ENCODE results near the gene MSANTD2.
A peak's percentile ranks its signal among the peaks of the same experiment; 100 is the strongest.

MSANTD2 gene

DNA sequence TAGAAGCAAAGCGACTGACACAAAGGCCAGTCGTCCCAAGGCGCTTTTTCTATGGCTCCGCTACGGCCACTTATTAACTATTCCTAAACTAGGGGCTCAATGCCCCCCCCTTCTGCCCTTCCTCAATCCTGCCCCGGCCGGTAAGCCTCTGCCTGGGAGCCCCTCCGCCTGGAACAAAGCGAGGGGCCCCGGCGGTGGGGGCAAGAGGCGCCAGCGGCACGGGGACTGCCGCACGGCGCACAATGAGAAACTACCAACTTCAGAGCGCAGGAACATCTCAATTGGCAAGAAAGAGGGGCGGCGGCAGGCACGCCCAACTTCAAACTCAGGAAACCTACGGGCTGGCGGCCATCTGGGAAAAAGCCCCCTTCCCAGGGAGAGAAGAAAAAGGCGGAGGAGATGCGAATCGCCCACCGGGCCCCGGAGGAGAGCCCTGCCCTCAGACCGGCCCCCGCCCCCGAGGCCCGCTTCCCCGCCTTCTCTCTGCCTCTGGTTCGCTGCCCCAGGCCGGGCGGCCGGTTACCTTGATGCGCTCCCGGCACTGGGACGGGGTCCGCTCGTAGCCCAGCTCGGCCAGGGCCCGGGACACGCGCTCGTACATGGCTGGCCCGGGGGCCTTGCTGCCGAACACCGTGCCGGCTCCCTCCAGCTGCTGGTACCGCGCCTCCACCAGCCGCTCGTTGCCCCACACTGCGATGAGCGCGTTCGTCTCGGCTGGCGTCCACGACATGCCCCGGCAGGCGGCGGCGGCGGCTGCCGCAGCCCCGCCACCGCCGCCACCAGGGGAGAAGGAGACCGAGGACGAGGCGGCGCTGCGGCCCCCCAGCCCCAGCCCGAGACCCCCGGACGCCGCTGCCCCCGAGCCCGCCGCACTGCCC lies 619 bp downstream of the MSANTD2 start:
- H3K36me3 ChIP-seq (ENCODE audit: control insufficient read depth in 2 of 2, insufficient read depth in 2 of 2, low read length in 2 of 2), result no peaks in the 10 kb centered on the region
- no peaks in the 10 kb centered on the region for H3K9me3 ChIP-seq (ENCODE audit: control insufficient read depth in 2 of 2, low read length in 2 of 2)
- H3K27ac ChIP-seq (ENCODE audit: low read length), result peak overlapping the region; percentile 98
- H3K4me3 ChIP-seq (ENCODE audit: low read length in 2 of 2), result peak overlapping the region; percentile 78 to 88
- H3K27me3 ChIP-seq (ENCODE audit: control insufficient read depth in 1 of 2, insufficient read depth in 2 of 2, low read length in 2 of 2), result no peaks in the 10 kb centered on the region
- H3K4me1 ChIP-seq (ENCODE audit: control insufficient read depth, insufficient read depth, low read length), result peaks cover 12% of the 10 kb centered on the region
- peak overlapping the region; percentile 89 to 91 for H3K9ac ChIP-seq (ENCODE audit: low read length in 2 of 2)

DNA sequence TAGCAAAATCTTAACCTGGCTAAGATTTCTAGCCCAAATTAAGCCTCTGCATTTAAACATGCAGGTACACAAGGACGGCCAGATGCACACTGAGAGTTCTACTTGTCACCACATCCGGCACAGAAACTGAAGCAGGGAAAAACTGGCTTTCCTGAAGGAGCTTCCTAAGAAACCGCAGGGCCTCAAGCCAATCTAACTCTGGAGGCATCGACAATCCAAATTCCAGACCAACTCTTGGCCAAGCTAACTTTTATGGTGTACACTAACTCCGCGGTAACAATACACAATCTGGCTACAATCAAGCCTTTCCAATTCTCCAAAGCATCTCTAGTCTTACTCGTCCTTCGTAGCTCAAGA lies 1.2 kb downstream of the MSANTD2 start:
- peak overlapping the region; percentile 98 for H3K27ac ChIP-seq (ENCODE audit: low read length)
- no peaks in the 10 kb centered on the region for H3K36me3 ChIP-seq (ENCODE audit: control insufficient read depth in 2 of 2, insufficient read depth in 2 of 2, low read length in 2 of 2)
- H3K27me3 ChIP-seq (ENCODE audit: control insufficient read depth in 1 of 2, insufficient read depth in 2 of 2, low read length in 2 of 2), result no peaks in the 10 kb centered on the region
- H3K4me1 ChIP-seq (ENCODE audit: control insufficient read depth, insufficient read depth, low read length), result peaks cover 12% of the 10 kb centered on the region
- H3K9me3 ChIP-seq (ENCODE audit: control insufficient read depth in 2 of 2, low read length in 2 of 2), result no peaks in the 10 kb centered on the region
- peak overlapping the region; percentile 76 to 89 for H3K9ac ChIP-seq (ENCODE audit: low read length in 2 of 2)
- peak overlapping the region; percentile 78 to 88 for H3K4me3 ChIP-seq (ENCODE audit: low read length in 2 of 2)

DNA sequence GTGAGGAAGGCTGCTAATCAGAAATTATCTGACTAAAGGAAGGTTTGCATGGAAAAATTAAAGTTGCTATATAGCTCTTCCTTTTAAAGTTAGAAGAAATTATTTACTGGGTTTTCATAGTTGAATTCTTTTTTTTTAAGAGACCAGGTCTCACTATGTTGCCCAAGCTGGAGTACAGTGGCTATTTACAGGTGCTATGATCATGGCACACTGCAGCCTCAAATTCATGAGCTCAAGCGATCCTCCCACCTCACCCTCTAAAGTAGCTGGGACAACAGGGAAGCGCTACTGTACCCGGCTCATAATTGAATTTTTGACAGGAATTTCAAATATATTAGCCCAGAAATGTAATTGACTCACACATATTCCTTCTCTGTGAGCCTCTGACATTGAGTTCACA lies 3.9 kb downstream of the MSANTD2 start:
- H3K4me3 ChIP-seq (ENCODE audit: low read length in 2 of 2), result no peak overlapping the region
- H3K4me1 ChIP-seq (ENCODE audit: control insufficient read depth, insufficient read depth, low read length), result peaks cover 12% of the 10 kb centered on the region
- H3K9me3 ChIP-seq (ENCODE audit: control insufficient read depth in 2 of 2, low read length in 2 of 2), result no peaks in the 10 kb centered on the region
- H3K27ac ChIP-seq (ENCODE audit: low read length), result no peak overlapping the region
- no peaks in the 10 kb centered on the region for H3K36me3 ChIP-seq (ENCODE audit: control insufficient read depth in 2 of 2, insufficient read depth in 2 of 2, low read length in 2 of 2)
- no peaks in the 10 kb centered on the region for H3K27me3 ChIP-seq (ENCODE audit: control insufficient read depth in 1 of 2, insufficient read depth in 2 of 2, low read length in 2 of 2)
- no peak overlapping the region for H3K9ac ChIP-seq (ENCODE audit: low read length in 2 of 2)

DNA sequence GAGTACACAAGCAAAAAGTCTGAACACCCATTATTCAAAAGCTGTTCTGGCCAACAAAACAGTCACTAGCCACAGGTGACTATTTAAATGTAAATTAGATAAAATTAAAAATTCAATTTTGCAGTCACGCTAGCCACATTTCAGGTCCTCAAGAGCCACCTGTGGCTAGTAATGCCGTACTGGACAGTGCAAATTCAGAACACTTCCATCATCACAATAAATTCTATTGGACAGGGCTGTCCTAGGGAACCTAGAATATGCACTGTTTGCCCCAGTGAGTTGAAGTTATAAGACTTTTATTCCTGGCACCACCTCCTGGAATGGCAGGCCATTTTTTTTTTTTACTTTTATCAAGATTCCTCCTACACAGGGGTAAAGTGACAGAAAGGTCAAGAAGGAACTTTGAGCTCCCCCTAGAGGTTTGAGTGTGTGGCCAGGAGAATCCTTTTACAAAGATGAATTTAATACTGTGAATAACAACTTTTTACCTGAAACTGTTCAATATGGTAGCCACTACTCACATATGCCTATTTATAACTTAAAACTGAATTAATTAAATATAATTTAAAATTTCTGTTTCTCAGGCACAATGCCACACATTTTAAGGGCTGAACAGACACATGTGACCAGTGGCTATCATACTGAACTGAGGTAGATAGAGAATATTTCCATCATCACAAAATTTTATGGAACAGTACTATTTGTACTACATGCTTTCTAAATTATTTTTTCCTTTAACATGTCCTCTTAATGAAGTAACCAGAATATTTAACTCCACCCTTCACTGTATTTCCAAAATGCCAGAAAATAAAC lies 6.5 kb downstream of the MSANTD2 start:
- Histone ChIP-seq H3K36me3 (ENCODE audit: control insufficient read depth in 2 of 2, insufficient read depth in 2 of 2, low read length in 2 of 2) (no peaks in the 10 kb centered on the region), H3K27ac (ENCODE audit: low read length) (no peak overlapping the region), H3K9me3 (ENCODE audit: control insufficient read depth in 2 of 2, low read length in 2 of 2) (no peaks in the 10 kb centered on the region), H3K9ac (ENCODE audit: low read length in 2 of 2) (no peak overlapping the region), H3K4me3 (ENCODE audit: low read length in 2 of 2) (no peak overlapping the region), H3K27me3 (ENCODE audit: control insufficient read depth in 1 of 2, insufficient read depth in 2 of 2, low read length in 2 of 2) (no peaks in the 10 kb centered on the region), H3K4me1 (ENCODE audit: control insufficient read depth, insufficient read depth, low read length) (peaks cover 2% of the 10 kb centered on the region)

DNA sequence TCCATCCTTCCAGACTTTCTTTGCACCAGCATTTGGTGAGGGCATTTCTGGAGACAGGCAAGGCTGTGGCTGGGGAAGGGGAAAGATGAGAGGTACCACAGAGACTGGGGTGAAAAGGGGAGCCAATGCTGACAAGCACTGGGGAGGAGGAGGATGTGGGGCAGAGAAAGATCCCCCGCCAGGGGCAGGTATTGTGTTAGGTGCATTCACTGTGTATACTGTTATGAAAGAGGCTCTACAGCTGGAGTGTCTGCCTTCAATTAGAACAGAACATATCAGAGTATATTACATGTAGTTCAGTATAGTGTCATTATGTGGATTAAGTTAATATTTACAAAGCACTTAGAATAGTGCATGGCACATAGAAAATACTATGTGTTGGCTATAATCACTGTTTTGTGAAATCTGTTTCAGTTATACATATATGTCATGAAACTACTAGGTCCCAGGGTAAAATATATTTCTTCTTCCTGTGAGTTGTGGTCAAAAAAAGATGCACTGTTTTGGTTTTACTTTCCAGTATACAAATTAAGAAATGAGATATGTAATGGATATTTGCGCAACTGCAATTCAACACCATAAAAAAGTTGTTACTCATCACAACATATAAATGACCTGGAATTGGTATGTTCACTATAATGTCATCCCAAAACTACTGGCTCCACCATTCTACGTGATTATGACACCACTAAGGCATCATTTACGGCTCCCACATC lies 8.4 kb downstream of the MSANTD2 start:
- H3K9me3 ChIP-seq (ENCODE audit: control insufficient read depth in 2 of 2, low read length in 2 of 2), result no peaks in the 10 kb centered on the region
- H3K4me1 ChIP-seq (ENCODE audit: control insufficient read depth, insufficient read depth, low read length), result no peaks in the 10 kb centered on the region
- H3K4me3 ChIP-seq (ENCODE audit: low read length in 2 of 2), result no peak overlapping the region
- no peaks in the 10 kb centered on the region for H3K27me3 ChIP-seq (ENCODE audit: control insufficient read depth in 1 of 2, insufficient read depth in 2 of 2, low read length in 2 of 2)
- H3K36me3 ChIP-seq (ENCODE audit: control insufficient read depth in 2 of 2, insufficient read depth in 2 of 2, low read length in 2 of 2), result no peaks in the 10 kb centered on the region
- no peak overlapping the region for H3K9ac ChIP-seq (ENCODE audit: low read length in 2 of 2)
- H3K27ac ChIP-seq (ENCODE audit: low read length), result no peak overlapping the region

DNA sequence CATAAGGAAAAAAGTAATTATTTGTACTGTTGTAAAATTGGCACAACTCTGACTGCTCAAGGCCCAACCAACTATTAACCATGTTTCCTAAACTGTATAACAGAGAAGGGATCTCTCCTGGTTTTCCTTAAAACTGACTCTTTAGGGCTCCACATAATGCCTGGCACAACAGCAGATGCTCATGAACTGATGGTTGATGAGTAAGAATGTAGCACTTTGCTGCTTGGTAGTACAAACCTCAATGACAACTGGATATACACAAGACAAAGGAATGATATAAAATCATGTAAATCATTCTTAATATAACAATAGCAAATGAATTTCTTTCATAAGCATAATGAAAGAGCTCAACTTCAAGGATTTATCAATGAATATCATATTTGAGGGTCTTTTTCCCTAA lies 11.7 kb downstream of the MSANTD2 start:
- Histone ChIP-seq H3K27ac (ENCODE audit: low read length) (no peak overlapping the region), H3K27me3 (ENCODE audit: control insufficient read depth in 1 of 2, insufficient read depth in 2 of 2, low read length in 2 of 2) (no peaks in the 10 kb centered on the region), H3K4me3 (ENCODE audit: low read length in 2 of 2) (no peak overlapping the region), H3K9me3 (ENCODE audit: control insufficient read depth in 2 of 2, low read length in 2 of 2) (no peaks in the 10 kb centered on the region), H3K4me1 (ENCODE audit: control insufficient read depth, insufficient read depth, low read length) (no peaks in the 10 kb centered on the region), H3K9ac (ENCODE audit: low read length in 2 of 2) (no peak overlapping the region), H3K36me3 (ENCODE audit: control insufficient read depth in 2 of 2, insufficient read depth in 2 of 2, low read length in 2 of 2) (no peaks in the 10 kb centered on the region)

DNA sequence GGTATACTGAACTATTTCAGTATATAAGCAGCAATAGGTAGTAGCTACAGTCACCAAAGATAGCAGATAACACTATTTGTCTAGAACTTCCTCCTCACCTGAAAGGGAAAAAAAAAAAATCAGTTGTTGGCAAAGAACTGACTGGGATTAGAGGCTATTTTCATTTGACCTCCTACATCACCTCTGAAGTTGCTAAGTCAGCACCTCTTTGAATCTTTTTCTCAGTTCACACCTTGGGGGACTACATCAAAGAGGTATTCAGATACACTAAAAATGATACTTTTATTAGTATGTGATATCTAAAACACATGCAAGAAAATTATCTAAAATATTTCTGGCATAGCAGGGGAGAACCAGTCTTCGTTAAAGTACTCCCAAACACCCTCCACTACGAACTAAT lies 16.2 kb downstream of the MSANTD2 start:
- H3K27ac ChIP-seq (ENCODE audit: low read length), result no peak overlapping the region
- H3K9ac ChIP-seq (ENCODE audit: low read length in 2 of 2), result no peak overlapping the region
- H3K4me1 ChIP-seq (ENCODE audit: control insufficient read depth, insufficient read depth, low read length), result no peaks in the 10 kb centered on the region
- H3K9me3 ChIP-seq (ENCODE audit: control insufficient read depth in 2 of 2, low read length in 2 of 2), result no peaks in the 10 kb centered on the region
- no peaks in the 10 kb centered on the region for H3K36me3 ChIP-seq (ENCODE audit: control insufficient read depth in 2 of 2, insufficient read depth in 2 of 2, low read length in 2 of 2)
- H3K27me3 ChIP-seq (ENCODE audit: control insufficient read depth in 1 of 2, insufficient read depth in 2 of 2, low read length in 2 of 2), result no peaks in the 10 kb centered on the region
- no peak overlapping the region for H3K4me3 ChIP-seq (ENCODE audit: low read length in 2 of 2)

DNA sequence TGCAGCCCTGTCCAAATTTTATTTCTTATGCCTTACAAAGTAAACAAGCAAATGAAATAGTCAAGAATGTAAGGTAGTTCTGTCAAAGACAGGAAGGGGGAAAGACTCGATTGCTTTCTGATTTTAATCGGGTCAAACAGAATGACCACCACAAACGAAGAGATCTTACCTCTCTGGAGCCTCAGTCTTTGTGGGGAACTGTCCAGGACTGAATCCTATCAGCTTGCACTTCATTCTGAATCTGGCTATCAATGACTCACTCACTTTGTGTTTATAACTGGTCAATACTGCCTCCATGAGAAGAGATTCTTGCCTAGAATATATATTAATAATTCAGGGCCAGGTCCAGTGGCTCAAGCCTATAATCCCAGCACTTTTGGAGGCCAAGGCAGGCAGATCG lies 17.2 kb downstream of the MSANTD2 start:
- H3K9me3 ChIP-seq (ENCODE audit: control insufficient read depth in 2 of 2, low read length in 2 of 2), result no peaks in the 10 kb centered on the region
- H3K27ac ChIP-seq (ENCODE audit: low read length), result no peak overlapping the region
- H3K4me1 ChIP-seq (ENCODE audit: control insufficient read depth, insufficient read depth, low read length), result no peaks in the 10 kb centered on the region
- no peaks in the 10 kb centered on the region for H3K27me3 ChIP-seq (ENCODE audit: control insufficient read depth in 1 of 2, insufficient read depth in 2 of 2, low read length in 2 of 2)
- no peak overlapping the region for H3K9ac ChIP-seq (ENCODE audit: low read length in 2 of 2)
- no peaks in the 10 kb centered on the region for H3K36me3 ChIP-seq (ENCODE audit: control insufficient read depth in 2 of 2, insufficient read depth in 2 of 2, low read length in 2 of 2)
- no peak overlapping the region for H3K4me3 ChIP-seq (ENCODE audit: low read length in 2 of 2)

DNA sequence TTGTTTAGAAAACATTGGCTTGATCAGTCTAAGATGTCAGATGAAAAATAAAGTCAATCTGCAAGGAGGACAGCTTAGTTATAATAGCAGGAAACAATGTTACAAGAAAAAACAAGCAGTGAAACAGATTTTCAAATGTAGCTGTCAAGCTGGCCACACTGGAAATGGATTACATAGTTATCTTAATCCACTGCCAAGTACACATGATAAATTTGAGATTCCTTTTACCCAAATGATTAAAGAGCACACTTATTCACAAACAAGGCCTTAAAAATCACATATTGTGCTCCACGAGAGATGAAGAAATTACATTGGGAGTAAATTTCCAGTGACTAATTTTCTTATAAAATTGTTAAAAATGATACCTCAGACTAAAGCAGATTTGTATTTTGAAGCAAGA lies 20.6 kb downstream of the MSANTD2 start:
- no peaks in the 10 kb centered on the region for H3K4me1 ChIP-seq (ENCODE audit: control insufficient read depth, insufficient read depth, low read length)
- H3K9me3 ChIP-seq (ENCODE audit: control insufficient read depth in 2 of 2, low read length in 2 of 2), result no peaks in the 10 kb centered on the region
- H3K4me3 ChIP-seq (ENCODE audit: low read length in 2 of 2), result no peak overlapping the region
- H3K27me3 ChIP-seq (ENCODE audit: control insufficient read depth in 1 of 2, insufficient read depth in 2 of 2, low read length in 2 of 2), result no peaks in the 10 kb centered on the region
- no peak overlapping the region for H3K9ac ChIP-seq (ENCODE audit: low read length in 2 of 2)
- H3K36me3 ChIP-seq (ENCODE audit: control insufficient read depth in 2 of 2, insufficient read depth in 2 of 2, low read length in 2 of 2), result no peaks in the 10 kb centered on the region
- H3K27ac ChIP-seq (ENCODE audit: low read length), result no peak overlapping the region

DNA sequence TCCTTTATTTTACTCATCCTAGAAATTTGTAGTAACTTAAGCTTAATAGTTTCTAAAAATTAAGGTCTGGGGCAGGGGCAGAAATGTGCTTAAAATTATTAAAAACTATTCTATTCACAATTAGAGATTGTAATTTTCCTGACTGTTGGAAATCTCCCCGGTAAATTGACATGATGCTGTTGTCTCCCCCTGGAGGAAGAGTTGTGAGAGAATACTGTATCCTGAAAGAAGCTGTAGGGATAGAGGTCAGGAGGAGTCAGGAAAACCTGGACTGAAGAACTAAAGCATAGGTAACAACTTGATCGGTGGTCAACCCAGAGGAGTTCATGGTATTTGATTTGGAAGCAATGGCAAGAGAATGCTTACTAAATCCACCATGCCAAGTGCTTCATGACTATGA lies 21.9 kb downstream of the MSANTD2 start:
- no peaks in the 10 kb centered on the region for H3K9me3 ChIP-seq (ENCODE audit: control insufficient read depth in 2 of 2, low read length in 2 of 2)
- H3K27ac ChIP-seq (ENCODE audit: low read length), result no peak overlapping the region
- H3K4me1 ChIP-seq (ENCODE audit: control insufficient read depth, insufficient read depth, low read length), result no peaks in the 10 kb centered on the region
- H3K27me3 ChIP-seq (ENCODE audit: control insufficient read depth in 1 of 2, insufficient read depth in 2 of 2, low read length in 2 of 2), result no peaks in the 10 kb centered on the region
- no peak overlapping the region for H3K9ac ChIP-seq (ENCODE audit: low read length in 2 of 2)
- H3K36me3 ChIP-seq (ENCODE audit: control insufficient read depth in 2 of 2, insufficient read depth in 2 of 2, low read length in 2 of 2), result no peaks in the 10 kb centered on the region
- H3K4me3 ChIP-seq (ENCODE audit: low read length in 2 of 2), result no peak overlapping the region
